ENCODE results near the gene GALNT14.

Gene GALNT14

DNA sequence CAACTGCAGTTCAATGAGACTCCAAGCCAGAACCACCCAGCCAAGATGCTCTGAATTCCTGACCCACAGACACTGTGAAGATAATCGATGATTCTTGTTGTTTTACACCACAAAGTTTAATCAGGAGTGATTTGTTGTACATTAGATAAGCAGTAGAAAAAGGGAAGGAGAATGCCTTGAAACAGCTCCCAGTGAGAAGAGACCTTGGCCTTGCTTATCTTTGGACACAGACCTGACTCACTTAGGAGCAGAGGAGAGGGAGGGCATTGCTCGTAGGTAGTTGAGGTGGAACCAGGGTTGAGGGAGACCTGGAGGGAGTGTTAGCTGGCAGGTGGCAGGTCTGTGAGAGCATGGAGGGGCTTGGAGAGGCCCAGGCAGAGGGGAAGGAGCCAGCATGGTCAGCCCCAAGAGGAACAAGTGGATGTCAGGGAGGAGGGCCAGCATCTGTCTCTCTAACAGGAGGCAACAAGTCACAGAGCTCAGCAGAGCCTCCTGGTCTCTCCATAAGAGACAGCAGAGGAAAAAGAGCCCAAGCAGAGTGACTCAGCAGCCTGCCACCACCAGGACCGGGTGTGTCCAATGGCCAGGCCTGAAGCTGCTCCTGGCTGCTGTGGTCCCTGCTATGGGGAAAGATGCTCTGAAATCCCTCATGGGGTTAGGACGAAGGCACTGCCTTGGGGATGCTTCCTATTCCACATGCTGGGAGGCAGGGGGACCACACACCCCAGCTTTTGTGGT, 169.4 kb downstream of the GALNT14 start:
- Histone ChIP-seq H3K4me1 (ENCODE audit: control insufficient read depth in 2 of 2, insufficient read depth in 2 of 2, low read length in 2 of 2) (no peaks in the 10 kb centered on the region), H3K4me3 (ENCODE audit: low read length in 2 of 2) (no peak overlapping the region), H3K9ac (ENCODE audit: low read depth in 1 of 2, low read length in 2 of 2) (no peak overlapping the region), H3K27me3 (ENCODE audit: control insufficient read depth in 2 of 2, insufficient read depth in 2 of 2, low read length in 2 of 2) (no peaks in the 10 kb centered on the region), H3K27ac (ENCODE audit: low read depth in 2 of 2, low read length in 2 of 2) (no peak overlapping the region), H3K36me3 (ENCODE audit: control insufficient read depth in 2 of 2, insufficient read depth in 2 of 2, low read length in 2 of 2) (no peaks in the 10 kb centered on the region), H3K9me3 (ENCODE audit: control insufficient read depth in 2 of 2, low read length in 2 of 2) (no peaks in the 10 kb centered on the region)

DNA sequence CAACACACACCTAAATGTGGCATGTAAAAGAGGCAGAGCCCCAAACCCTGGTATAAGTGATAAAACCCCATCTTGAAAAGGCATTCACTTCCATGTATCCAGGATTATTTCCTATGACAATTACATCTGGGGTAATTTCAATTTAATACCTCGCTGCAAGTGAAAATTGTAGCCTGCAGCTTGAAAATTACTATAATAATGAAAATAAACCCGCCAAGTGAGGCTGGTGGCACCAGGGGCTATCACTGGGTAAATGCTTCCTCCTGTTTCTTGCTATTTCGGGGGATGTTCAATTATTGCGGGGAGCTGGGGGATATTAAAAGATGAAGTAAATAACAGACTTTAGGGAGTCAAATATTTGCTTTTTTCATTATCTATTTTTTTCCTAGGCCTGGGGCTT, 171.5 kb downstream of the GALNT14 start:
- Histone ChIP-seq H3K27me3 (ENCODE audit: control insufficient read depth in 2 of 2, insufficient read depth in 2 of 2, low read length in 2 of 2) (no peaks in the 10 kb centered on the region), H3K4me3 (ENCODE audit: low read length in 2 of 2) (no peak overlapping the region), H3K27ac (ENCODE audit: low read depth in 2 of 2, low read length in 2 of 2) (no peak overlapping the region), H3K9me3 (ENCODE audit: control insufficient read depth in 2 of 2, low read length in 2 of 2) (no peaks in the 10 kb centered on the region), H3K4me1 (ENCODE audit: control insufficient read depth in 2 of 2, insufficient read depth in 2 of 2, low read length in 2 of 2) (no peaks in the 10 kb centered on the region), H3K9ac (ENCODE audit: low read depth in 1 of 2, low read length in 2 of 2) (no peak overlapping the region), H3K36me3 (ENCODE audit: control insufficient read depth in 2 of 2, insufficient read depth in 2 of 2, low read length in 2 of 2) (no peaks in the 10 kb centered on the region)

DNA sequence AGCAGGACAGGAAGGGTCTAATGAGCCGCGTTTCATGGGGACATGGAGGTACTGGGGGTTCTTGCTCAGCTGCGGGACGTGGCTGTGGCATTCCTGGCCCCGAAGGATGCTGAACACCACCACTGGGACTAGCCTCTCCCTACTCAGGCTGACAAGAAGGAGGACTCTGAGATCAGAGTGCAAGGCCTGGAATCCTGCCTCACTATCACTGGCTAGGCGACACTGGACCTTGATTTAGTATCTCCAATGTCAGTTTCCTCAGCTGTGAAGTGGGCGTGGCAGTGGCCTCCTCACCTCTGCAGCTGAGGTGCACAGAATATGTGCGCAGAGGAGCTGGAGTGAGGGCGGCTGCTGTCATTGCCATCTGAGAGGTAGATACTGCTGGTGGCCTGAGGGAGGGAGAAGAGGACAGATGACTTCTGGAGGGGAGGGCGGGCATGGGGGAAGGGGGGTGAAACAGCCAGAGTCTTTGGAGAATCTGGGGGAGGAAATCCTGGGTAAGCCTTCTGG, 173.2 kb downstream of the GALNT14 start:
- Histone ChIP-seq H3K9me3 (ENCODE audit: control insufficient read depth in 2 of 2, low read length in 2 of 2) (no peaks in the 10 kb centered on the region), H3K36me3 (ENCODE audit: control insufficient read depth in 2 of 2, insufficient read depth in 2 of 2, low read length in 2 of 2) (no peaks in the 10 kb centered on the region), H3K9ac (ENCODE audit: low read depth in 1 of 2, low read length in 2 of 2) (no peak overlapping the region), H3K4me3 (ENCODE audit: low read length in 2 of 2) (no peak overlapping the region), H3K4me1 (ENCODE audit: control insufficient read depth in 2 of 2, insufficient read depth in 2 of 2, low read length in 2 of 2) (no peaks in the 10 kb centered on the region), H3K27me3 (ENCODE audit: control insufficient read depth in 2 of 2, insufficient read depth in 2 of 2, low read length in 2 of 2) (no peaks in the 10 kb centered on the region), H3K27ac (ENCODE audit: low read depth in 2 of 2, low read length in 2 of 2) (no peak overlapping the region)

DNA sequence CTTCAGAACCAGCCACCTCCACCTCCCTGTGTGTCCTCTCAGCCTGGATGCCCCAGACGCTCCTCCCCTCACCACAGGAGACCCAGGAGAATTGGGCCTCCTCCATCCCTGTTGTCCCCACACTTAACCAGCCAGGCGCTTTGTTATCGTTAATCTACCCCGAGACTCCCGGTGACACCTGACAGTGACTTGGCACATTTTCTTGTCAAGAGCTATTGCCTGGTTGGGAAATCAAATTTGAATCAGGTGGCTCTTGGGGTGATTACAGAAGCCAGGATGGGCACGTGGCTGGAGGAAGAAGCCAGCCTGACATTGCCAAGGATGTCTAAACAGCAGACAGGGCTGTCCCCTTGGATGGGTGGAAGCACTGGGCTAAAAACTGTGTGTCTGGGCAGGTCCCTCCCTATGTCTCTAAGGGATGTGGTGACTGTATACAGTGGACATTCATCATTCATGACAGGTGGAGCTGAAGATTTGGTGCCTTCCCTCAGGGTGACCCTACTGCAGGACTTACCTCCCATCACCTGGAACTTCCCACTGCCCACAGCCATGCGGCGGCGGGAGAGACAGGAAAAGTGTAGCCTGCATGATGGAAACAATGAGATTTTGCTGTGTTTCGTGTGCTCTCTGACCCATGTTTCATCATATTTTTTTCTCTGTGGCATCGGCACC, 173.8 kb downstream of the GALNT14 start:
- Histone ChIP-seq H3K9me3 (ENCODE audit: control insufficient read depth in 2 of 2, low read length in 2 of 2) (no peaks in the 10 kb centered on the region), H3K36me3 (ENCODE audit: control insufficient read depth in 2 of 2, insufficient read depth in 2 of 2, low read length in 2 of 2) (no peaks in the 10 kb centered on the region)

DNA sequence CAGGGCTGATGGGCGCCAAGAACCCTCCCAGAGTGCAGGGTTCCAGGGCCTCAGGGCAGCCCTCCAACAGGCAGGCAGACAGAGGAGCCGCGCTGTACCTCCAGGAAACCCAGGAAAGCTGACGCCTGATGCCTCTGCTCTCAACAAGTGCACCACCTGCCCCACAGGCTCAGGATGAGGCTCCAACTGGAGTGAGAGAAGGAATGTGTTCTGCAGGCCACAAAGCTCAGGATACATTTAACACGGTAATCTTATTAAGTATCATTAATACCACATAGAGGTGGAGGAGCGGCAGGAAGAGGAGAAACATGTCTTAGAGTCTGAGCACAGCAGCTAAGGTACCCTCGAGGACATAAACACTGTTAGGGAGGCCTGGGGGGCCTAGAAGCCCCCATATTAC, 175.1 kb downstream of the GALNT14 start:
- no peaks in the 10 kb centered on the region for H3K9me3 ChIP-seq (ENCODE audit: control insufficient read depth in 2 of 2, low read length in 2 of 2)
- H3K27ac ChIP-seq (ENCODE audit: low read depth in 2 of 2, low read length in 2 of 2) = no peak overlapping the region
- H3K9ac ChIP-seq (ENCODE audit: low read depth in 1 of 2, low read length in 2 of 2) = no peak overlapping the region
- H3K4me3 ChIP-seq (ENCODE audit: low read length in 2 of 2) = no peak overlapping the region
- no peaks in the 10 kb centered on the region for H3K27me3 ChIP-seq (ENCODE audit: control insufficient read depth in 2 of 2, insufficient read depth in 2 of 2, low read length in 2 of 2)
- H3K4me1 ChIP-seq (ENCODE audit: control insufficient read depth in 2 of 2, insufficient read depth in 2 of 2, low read length in 2 of 2) = no peaks in the 10 kb centered on the region
- no peaks in the 10 kb centered on the region for H3K36me3 ChIP-seq (ENCODE audit: control insufficient read depth in 2 of 2, insufficient read depth in 2 of 2, low read length in 2 of 2)

More for the DNA sequence above, 173.8 kb downstream of the GALNT14 start:
- Histone ChIP-seq H3K4me3 (ENCODE audit: low read length in 2 of 2) (no peak overlapping the region), H3K27me3 (ENCODE audit: control insufficient read depth in 2 of 2, insufficient read depth in 2 of 2, low read length in 2 of 2) (no peaks in the 10 kb centered on the region), H3K27ac (ENCODE audit: low read depth in 2 of 2, low read length in 2 of 2) (no peak overlapping the region), H3K4me1 (ENCODE audit: control insufficient read depth in 2 of 2, insufficient read depth in 2 of 2, low read length in 2 of 2) (no peaks in the 10 kb centered on the region), H3K9ac (ENCODE audit: low read depth in 1 of 2, low read length in 2 of 2) (no peak overlapping the region)

DNA sequence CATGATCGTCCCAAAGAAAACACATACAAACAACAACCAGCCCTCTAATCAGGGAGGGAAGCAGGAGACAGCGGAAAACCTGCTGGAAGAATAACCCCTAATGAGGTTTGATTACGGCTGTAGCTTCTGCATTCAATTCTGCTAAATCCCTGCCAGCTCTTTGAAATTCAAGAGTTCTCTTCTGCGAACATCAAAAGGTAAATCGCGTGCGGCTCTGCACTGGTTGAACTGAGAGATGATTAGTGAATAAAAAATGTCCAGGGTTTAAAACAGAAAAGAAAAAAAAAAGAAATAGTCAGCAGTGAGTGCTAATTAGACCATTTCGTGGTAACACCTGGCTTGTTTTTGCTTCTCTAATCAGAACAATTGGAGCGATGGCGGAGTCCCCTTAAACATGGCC, 178.0 kb downstream of the GALNT14 start:
- no peak overlapping the region for H3K27ac ChIP-seq (ENCODE audit: low read depth in 2 of 2, low read length in 2 of 2)
- H3K27me3 ChIP-seq (ENCODE audit: control insufficient read depth in 2 of 2, insufficient read depth in 2 of 2, low read length in 2 of 2) = no peaks in the 10 kb centered on the region
- H3K9me3 ChIP-seq (ENCODE audit: control insufficient read depth in 2 of 2, low read length in 2 of 2) = no peaks in the 10 kb centered on the region
- no peak overlapping the region for H3K9ac ChIP-seq (ENCODE audit: low read depth in 1 of 2, low read length in 2 of 2)
- peaks cover 4 to 5% of the 10 kb centered on the region in 2 donors for H3K4me1 ChIP-seq (ENCODE audit: control insufficient read depth in 2 of 2, insufficient read depth in 2 of 2, low read length in 2 of 2)
- H3K36me3 ChIP-seq (ENCODE audit: control insufficient read depth in 2 of 2, insufficient read depth in 2 of 2, low read length in 2 of 2) = no peaks in the 10 kb centered on the region
- no peak overlapping the region for H3K4me3 ChIP-seq (ENCODE audit: low read length in 2 of 2)

DNA sequence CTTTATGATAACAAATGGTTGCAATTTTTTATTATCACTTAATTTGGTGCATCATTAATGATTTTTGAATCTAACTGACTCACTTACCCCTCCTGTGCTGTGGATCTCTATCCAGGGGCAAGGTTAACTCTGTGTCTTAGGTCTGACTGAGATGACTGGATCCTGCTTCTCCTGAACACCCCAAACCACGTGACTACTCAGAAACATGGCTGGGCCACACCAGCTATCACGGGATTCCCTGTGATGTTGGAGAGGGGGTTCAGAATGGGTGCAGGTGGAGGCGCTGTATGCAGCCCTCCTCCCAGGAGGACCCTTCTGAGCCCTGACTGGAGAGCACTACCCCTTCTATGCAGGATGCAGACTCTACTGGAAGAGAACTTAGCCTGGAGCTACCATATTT, 178.6 kb downstream of the GALNT14 start:
- Histone ChIP-seq H3K9me3 (ENCODE audit: control insufficient read depth in 2 of 2, low read length in 2 of 2) (no peaks in the 10 kb centered on the region), H3K4me3 (ENCODE audit: low read length in 2 of 2) (no peak overlapping the region), H3K36me3 (ENCODE audit: control insufficient read depth in 2 of 2, insufficient read depth in 2 of 2, low read length in 2 of 2) (no peaks in the 10 kb centered on the region), H3K27me3 (ENCODE audit: control insufficient read depth in 2 of 2, insufficient read depth in 2 of 2, low read length in 2 of 2) (no peaks in the 10 kb centered on the region), H3K27ac (ENCODE audit: low read depth in 2 of 2, low read length in 2 of 2) (no peak overlapping the region), H3K4me1 (ENCODE audit: control insufficient read depth in 2 of 2, insufficient read depth in 2 of 2, low read length in 2 of 2) (peaks cover 4 to 5% of the 10 kb centered on the region in 2 donors), H3K9ac (ENCODE audit: low read depth in 1 of 2, low read length in 2 of 2) (no peak overlapping the region)

DNA sequence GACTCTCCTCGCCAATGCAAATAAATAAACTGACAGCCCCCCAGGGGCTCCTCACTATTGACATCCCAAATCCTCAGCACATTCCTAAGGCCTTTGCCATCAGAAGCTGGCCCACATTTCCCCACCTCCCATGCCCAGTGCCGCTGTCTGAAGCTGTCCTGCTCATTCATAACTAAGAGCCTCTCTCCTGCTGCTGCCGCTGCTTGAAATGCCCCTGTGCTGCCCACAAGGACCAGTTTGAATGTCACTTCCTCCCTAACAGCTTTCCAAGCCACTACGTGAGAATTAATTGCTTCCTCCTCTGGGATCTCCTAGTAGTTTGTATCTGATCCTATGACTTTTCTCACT, 179.3 kb downstream of the GALNT14 start:
- Histone ChIP-seq H3K4me1 (ENCODE audit: control insufficient read depth in 2 of 2, insufficient read depth in 2 of 2, low read length in 2 of 2) (peaks cover 4 to 5% of the 10 kb centered on the region in 2 donors), H3K9me3 (ENCODE audit: control insufficient read depth in 2 of 2, low read length in 2 of 2) (no peaks in the 10 kb centered on the region), H3K9ac (ENCODE audit: low read depth in 1 of 2, low read length in 2 of 2) (no peak overlapping the region), H3K27ac (ENCODE audit: low read depth in 2 of 2, low read length in 2 of 2) (no peak overlapping the region), H3K27me3 (ENCODE audit: control insufficient read depth in 2 of 2, insufficient read depth in 2 of 2, low read length in 2 of 2) (no peaks in the 10 kb centered on the region), H3K4me3 (ENCODE audit: low read length in 2 of 2) (no peak overlapping the region), H3K36me3 (ENCODE audit: control insufficient read depth in 2 of 2, insufficient read depth in 2 of 2, low read length in 2 of 2) (no peaks in the 10 kb centered on the region)

DNA sequence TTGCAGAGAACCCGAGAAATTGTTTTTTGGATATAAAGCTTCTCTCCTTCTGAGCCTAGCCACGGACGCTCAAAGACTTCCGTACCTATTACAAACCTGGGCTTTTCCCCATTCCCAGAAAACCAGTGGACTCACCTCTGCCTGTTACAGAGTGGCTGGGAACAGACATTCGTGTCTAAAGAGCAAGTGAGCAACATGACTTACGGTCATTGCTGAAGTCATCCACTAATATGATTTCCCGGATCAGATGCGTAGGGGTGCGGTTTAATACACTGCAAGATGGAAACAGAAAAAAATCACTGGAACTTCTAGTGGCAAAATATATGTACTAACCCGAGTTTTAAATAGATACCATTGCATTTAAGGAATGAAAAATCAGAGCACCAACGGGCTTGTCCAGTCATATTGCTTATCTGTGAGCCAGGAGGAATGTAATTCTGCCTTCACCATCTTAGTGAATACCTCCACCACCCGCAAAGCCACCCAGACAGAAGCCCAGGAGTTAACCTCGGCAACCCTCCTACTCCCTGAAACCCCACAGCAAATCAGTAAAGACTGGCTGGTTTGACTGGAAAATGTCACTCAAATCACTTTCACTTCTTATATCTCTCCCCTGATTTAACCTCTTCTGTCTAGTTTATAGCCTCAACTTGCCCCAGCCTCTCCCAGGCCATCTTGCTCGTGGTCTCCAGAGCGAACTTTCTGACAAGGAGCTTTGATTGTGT, 179.9 kb downstream of the GALNT14 start:
- Histone ChIP-seq H3K36me3 (ENCODE audit: control insufficient read depth in 2 of 2, insufficient read depth in 2 of 2, low read length in 2 of 2) (no peaks in the 10 kb centered on the region), H3K4me3 (ENCODE audit: low read length in 2 of 2) (no peak overlapping the region), H3K9ac (ENCODE audit: low read depth in 1 of 2, low read length in 2 of 2) (no peak overlapping the region), H3K9me3 (ENCODE audit: control insufficient read depth in 2 of 2, low read length in 2 of 2) (no peaks in the 10 kb centered on the region), H3K27me3 (ENCODE audit: control insufficient read depth in 2 of 2, insufficient read depth in 2 of 2, low read length in 2 of 2) (no peaks in the 10 kb centered on the region), H3K27ac (ENCODE audit: low read depth in 2 of 2, low read length in 2 of 2) (no peak overlapping the region), H3K4me1 (ENCODE audit: control insufficient read depth in 2 of 2, insufficient read depth in 2 of 2, low read length in 2 of 2) (peaks cover 4 to 5% of the 10 kb centered on the region in 2 donors)

DNA sequence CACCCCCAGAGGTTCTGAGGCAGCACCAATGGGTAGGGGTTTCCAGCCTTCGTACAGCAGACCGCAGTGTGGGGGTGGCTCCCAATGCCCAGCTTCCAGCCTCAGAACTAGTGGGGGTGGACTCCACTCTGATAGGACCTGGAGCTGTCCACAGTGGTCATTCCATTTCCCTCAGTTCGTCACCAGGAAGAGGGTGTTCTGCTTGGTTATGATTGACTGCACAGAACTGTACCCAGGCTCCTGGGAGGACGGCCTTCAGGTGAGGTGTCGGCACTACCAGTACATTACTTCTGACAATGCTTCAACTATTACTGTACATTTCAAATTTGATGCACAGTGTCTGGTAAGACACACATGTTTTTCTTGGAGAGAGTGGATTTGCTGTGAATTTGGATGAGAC, 180.6 kb downstream of the GALNT14 start:
- Histone ChIP-seq H3K4me3 (ENCODE audit: low read length in 2 of 2) (no peak overlapping the region), H3K4me1 (ENCODE audit: control insufficient read depth in 2 of 2, insufficient read depth in 2 of 2, low read length in 2 of 2) (peaks cover 4 to 5% of the 10 kb centered on the region in 2 donors), H3K27me3 (ENCODE audit: control insufficient read depth in 2 of 2, insufficient read depth in 2 of 2, low read length in 2 of 2) (no peaks in the 10 kb centered on the region), H3K9ac (ENCODE audit: low read depth in 1 of 2, low read length in 2 of 2) (no peak overlapping the region), H3K27ac (ENCODE audit: low read depth in 2 of 2, low read length in 2 of 2) (no peak overlapping the region), H3K36me3 (ENCODE audit: control insufficient read depth in 2 of 2, insufficient read depth in 2 of 2, low read length in 2 of 2) (no peaks in the 10 kb centered on the region), H3K9me3 (ENCODE audit: control insufficient read depth in 2 of 2, low read length in 2 of 2) (no peaks in the 10 kb centered on the region)

Data from mucosa of rectum (tissue), 2 donors.